AG08396 (cell line): ENCODE results near the gene RRAD.
A peak's percentile ranks its signal among the peaks of the same experiment; 100 is the strongest.

Experiments
- DNase-seq: peaks from one replicate; pipeline ENCODE4 v3.0.0; 2012; ENCODE audit warnings: low spot score, mixed read lengths

The RRAD gene

DNA sequence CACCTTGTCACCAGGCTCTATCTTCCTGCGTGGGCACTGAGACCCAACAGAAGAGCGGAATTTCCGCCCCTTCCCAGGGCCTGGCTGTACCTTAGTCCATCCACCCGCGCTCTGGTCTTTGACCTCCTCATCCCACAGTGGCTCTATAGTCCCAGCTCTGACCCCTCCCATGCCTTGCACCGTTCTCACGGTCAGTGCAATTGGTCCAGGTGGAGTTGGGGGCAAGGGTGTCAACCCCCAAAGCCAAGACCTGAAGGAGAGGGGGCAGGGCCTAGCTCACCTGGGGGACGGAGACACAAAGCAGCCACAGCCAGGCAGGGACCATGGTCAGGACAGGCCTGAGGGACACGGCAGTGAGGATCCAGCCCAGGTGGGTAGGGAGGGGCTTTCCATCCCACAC lies 7.6 kb downstream of the RRAD start:
- no peak for DNase-seq

DNA sequence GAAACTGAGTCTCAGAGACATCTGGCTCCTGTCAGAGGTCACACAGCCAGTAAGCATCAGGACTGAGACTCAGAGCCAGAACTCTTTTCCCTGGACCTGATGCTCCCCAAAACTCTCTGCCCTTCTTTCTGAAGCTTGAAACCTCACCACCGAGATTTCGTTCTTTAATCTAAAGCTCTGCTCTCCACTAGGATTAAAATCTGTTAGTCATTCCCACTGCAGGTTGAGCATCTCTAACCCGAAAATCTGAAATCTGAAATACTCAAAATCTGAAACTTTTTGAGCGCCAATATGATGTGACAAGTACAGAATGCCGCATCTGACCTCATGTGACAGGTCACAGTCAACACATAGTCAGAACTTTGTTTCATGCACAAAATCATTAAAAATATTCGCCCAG lies 8.8 kb downstream of the RRAD start:
- no peak for DNase-seq

DNA sequence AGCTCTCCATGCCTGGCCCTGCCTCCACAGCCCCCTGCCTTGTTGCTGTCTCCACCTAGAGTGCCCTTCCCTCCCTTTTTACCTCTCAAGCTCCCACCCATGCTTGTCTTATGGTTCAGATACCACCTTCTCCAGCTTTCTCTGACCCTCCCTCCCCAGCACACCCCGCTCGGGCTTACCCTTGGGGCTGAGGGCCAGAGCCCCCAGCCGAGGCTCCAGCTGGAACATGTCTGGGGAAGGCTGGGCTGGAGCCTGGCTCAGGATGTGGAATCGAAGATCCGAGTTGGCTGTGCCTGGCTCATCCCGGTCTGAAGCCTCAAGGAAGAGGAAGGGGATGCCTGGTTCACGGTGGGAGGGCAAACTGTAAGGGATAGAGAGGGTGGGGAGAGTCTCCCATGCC lies 10.3 kb downstream of the RRAD start:
- no peak for DNase-seq

DNA sequence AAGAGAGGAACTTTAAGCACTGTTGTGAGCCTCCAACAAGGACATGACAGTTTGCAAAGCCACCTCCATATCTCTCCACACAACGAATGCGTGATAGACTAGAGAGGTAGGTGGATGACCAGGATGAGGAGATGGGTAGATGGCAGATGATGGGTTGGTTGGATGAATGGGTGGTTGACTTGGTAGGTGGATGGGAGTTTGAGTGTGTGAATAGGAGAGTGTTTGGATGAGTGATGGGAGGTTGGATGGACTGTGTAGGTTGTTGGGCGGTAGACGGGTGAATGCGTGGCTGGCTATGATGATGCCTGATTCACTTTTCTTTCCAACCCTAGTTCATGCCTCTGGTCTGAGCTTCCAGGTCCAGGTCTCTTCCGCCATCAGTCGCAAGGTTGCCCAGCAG lies 10.8 kb downstream of the RRAD start:
- no peak for DNase-seq

DNA sequence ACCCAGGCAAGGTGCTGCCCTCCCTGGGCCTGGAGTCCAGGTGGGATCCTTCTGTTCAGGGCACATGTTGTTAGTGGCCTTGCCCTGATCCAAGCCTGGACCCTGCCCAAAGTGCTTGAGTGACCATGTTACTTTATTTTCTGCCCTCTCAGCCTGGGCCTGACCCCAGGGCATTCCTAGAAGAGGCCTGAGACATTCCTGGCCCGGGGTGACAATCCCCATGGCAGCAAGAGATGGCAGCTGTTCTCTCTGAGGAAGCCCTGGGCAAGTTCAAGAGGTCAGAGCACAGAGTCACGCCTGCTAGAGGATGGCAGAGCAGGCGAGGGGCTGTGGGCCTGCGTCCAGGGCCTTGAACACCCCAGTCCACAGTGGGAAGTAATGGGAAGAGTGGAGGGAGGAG lies 11.6 kb downstream of the RRAD start:
- no peak for DNase-seq

DNA sequence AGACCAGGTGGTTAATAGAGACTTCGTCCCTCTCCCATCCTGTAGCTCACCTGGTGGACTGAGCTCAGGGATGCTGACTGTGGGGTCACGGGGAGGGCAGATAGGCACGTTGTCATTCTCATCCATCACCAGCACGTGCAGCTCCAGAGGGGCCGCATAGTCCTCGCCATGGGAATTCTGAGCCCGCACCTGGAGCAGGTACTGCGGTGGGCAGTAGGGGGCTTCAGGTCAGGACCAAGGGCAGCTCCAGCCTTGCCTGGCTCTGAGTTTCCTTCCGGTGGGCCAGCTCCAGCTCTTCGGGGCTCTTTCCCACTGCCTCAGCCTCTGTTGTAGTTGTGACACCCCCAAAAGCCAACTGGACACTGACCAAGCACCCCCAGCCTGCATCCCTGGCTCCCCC lies 12.3 kb downstream of the RRAD start:
- no peak for DNase-seq

DNA sequence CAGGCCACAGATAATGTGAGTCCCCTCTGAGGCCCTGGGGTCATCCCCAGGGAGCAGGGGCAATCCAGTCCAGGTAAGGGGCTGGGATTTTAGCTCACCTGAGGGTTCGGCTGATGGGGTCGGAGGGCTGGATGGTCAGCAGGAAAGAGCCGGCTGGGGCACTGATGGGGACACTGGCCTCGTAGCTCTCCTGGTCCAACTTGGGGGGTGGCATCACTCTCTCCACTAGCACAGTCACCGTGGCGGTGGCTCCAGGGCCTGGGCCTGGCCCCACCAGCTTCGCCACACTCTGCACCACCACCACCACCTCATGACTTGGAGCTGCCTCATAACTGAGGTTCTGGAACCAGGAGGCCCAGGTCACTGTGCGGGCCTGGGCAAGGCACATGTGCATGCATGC lies 13.5 kb downstream of the RRAD start:
- no peak for DNase-seq

DNA sequence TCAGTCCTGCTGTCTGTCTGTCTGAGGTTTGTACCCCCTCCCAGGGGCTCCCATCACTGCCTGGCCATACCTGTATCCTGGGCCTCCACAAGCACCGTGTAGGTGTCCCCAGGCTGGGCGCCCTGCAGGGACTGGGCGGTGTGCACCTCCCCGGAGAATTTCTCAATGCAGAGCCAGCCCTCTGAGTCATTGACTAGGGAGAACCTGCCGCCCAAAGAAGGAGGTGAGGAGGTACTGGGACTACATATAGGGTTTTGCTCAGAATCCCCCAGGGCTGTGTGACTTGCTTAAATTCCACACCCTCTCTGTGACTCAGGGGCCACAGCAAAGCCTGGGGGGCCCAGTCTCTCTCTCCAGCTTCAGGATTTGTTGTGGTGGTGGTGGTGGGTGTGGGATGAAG lies 14.2 kb downstream of the RRAD start:
- no peak for DNase-seq

DNA sequence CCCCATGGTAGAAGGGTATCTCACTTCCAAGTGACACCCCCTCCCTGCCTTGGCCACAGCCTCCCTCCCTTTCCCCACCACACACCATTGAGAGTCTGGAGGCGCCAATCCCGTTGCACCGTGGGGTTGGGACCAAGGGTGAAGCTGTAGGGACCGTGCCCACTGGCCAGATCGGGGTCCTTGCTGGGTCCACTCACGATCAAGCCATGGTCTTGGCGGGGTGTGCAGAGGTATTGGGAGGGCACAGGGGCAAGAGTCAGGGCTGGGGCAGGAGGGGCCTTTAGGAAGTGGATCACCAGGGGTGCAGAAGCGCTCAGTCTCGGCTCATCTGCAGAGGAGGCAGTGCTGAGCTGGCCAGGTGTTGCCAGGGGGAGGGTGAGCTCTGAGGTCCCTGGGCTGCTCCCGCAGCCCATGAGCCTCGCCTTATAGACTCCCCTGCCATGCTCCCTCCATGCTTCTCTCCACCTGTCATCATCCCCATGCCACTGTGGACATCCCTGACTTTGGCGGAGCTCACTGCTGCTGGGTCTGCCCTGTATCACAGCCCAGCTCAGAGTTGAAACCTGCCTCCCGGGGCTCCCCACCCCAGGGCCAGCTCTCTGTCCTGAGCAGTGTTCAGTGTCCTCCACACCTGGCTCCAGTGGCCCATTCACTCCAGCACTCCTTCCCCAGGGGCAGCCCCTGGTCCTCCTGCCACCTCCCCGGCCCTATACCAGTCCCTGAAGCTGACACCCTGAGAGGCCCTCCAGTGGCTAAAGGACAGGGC lies 15.0 kb downstream of the RRAD start:
- no peak for DNase-seq

DNA sequence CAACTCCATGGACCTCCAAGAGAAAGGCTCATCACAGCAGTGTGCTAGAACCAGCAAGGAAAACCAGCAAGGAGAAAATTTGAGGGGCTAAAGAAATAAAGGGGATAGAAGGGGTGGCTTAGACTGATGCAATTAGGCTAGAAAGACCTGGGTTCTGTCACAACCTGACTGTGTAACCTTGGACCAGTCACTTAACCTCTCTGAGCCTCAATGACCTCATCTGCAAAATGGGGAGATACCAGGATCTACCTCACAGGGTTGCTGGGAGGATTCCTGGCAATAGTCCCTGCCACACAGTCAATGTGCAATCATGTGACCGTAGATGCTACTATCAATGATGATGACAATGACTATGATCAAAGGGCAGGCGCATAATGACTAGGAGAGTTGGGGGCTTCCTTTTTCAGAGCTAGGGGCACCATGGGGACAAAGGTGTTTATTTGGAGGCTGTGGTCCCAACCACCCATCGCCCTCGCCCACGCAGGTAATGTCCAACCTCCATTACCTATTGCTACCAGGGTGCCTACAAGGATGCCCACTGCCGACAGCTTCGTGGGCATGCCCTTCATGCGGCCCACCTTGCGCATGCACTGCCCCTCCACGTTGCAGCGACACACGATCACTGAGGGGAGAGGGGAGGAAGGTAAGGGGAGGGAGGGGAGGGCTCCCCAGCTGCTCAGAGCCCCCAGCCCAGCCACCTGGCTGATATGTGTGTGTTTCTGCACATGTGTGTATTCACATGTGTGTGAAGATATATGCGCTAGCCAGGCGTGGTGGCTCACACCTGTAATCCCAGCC lies 16.4 kb downstream of the RRAD start:
- no peak for DNase-seq

DNA sequence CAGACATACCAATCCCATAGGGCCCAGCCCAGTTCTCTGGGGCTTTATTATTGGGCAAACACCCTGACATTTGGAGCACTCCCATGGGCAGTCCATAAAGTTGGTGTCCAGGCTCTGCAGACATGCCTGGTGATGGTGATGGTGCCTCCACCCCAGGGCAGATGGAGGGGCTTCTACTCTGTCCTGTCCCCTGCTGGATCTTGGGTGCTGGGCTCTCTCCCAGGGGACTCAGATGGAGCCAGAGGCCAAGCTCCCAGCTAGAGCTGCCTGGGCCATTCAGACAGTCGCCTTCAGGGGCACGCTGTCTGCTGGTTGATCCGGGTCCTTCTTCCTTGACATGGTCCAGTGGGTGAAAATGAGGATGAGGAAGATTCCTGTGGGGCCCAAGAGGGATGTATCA lies 17.2 kb downstream of the RRAD start:
- no peak for DNase-seq

DNA sequence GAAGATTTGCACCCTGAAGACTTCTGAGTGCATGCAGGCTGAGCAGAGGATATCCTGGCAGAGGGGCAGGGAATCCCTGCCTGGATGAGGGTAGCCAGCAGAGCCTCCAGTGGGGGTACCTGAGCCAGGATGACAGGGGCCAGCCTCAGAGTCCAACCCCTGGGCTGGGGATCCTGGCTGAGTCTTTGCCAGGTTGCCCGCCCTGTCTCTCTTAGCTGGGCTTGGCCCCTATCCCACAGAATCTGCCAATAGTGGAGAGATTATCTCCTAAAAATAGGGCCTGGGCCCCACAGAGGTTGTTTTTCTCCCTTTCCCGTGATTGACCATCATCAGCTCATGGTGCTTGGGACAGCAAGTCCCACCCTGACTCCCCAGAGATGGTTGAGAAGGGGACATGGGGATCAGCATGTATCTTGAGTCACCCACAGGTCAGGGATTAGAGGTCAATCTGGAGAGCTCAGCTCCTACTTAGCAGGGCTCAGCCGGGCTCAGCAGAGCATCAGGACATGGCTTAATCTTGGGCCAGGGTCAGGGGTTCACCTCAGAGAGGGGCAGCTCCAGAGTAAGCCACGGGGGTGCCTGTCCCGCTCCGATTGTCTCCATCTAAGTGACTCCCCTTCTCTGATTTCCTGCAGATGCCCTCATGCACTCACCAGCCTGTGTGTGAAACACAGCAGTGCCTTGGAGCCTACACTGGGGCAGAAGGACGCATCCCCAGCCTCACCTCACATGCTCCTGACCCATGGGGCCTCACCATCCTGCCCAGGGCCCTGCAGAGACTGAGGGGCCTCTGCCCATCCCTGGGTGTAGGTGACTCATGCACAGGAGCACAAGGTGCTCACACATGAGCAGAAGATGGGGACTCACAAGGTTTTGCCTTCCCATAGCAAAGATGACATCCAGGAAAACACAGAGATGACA lies 18.2 kb downstream of the RRAD start:
- no peak for DNase-seq

DNA sequence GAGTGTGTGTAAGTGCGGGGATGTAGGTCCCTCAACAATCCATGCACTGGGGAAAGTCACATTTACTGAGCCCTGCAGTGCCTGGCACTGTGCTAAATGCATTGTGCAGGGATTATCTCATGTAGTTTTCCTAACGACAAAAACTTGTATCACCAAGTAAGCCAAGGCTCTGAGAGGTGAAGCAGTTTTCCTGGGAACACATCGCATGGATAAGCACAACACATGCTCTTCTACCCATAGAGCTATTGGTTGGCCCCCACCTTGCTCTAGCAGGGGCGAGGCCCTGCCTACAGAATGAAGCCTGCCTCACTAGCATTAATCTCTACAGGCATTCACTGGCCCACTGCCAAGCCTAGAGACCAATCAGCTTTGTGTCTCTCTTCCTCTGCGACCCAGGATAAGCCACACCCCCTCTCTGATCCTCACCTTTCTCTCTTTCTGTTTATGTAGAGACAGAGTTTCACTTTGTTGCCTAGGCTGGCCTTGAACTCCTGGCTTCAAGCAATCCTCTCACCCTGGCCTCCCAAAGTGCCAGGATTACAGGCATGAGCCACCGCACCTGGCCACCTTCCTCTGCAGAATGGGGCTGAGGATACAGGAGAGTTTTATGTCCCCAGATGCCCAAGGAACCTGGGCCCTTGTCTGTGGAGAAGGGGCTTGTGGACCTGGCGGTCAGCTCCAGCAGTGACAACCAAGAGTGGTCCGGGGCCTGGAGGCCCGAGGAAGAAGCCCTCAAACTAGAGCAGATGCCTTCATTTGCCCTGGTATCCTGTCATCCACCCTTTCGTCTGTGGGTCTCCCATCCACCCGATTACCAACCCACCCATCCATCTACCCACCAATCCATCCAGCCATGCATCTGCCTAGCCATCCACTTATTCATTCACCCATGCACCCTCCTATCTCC lies 19.4 kb downstream of the RRAD start:
- DNase-seq = no peak

DNA sequence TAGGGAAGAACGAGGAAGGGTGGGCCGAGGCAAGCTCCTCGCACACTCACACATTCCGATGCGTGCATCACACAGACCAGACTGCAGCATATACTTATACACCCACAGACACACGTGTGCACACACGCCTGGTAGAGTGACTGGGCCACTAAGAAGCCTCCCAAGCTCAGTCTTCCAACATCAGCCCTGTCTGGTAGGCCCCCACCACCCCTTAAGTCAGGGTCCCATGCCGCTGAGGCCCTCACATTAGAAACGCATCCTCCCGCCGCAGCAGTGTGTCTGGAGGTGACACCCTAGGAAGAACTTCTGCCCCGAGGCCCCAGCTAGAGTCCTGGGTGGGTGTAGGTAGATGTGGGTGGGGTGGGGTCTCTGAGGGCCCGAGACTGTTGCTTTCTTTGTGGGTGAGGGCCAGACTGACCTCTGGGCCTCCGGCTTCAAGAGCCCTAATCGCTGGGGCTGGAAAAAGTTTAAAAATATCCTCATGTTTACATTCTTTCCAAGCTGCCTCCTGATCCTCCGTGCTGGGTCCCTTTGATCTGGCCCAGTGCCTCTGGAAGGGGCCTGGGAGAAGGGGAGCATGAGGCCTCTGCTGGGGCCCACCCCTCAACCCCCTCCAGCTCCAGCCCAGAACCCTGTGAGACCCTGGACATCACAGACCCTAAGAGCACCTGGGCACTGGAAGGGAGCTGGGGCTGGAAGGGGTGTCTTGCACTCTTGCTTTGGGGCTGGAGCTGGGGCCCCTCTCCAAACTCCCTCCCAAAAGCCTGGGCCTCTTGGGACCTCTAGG lies 20.3 kb downstream of the RRAD start:
- DNase-seq = peak; percentile 72

DNA sequence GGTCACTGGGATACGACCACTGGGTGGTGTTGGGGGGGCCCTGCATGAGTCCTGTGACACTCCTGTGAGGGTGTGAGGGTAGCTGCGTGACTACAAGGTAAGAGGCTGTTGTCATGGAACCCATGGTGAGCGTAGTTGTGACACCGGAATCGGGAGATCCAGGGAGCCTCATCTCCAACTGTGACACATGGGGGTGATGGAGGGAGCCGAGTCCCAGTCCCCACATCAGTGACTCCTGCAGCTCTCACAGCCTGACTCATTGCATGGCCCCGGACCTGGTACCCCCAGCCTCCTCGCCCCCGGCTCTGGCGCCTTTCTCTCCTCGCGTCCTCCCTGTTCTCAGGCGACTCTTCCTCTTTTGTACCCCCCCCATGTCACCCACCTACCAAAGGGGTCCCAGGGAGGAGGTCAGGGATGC lies 20.9 kb downstream of the RRAD start:
- DNase-seq = no peak

DNA sequence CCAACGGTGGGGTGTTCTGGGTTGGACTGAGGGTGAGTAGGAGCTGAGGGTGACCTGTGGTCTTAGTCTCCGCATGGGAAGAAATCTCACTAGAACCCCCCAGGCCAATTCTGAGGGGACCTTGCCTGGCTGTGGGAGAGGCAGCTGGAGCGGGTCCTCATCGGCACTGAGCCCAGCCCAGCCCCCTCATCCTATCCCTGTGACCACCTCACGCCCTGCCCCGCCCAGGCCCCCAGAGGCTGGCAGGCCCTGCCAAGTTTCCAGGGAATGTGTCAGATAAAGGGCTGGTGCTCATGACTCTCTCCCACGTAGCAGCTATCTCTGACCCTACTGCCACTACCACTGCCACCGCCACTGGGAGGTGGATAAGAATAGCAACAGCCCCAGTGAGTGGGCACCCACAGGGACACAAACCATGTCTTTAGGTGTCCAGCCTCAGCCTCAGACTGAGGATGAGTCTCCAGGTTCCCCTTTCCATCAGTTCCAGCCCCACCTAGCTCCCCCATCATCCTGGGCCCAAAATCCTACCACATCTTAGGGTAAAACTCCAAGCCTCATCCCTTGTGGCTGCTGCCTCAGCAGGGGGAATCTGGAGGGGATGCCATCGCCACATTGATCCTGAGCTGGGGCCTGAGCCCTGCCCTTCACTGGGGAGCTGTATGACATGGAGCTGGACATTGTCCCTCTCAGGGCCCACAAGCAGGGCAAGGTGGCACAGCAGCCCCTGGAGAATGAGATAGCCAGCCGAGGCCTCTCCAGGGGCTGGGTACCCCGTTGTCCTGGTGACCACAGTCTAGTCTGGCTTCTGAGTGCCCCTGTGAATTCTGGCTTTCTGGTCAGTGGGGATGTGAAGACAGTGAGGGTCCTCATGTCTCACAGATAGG lies 21.5 kb downstream of the RRAD start:
- DNase-seq = no peak

DNA sequence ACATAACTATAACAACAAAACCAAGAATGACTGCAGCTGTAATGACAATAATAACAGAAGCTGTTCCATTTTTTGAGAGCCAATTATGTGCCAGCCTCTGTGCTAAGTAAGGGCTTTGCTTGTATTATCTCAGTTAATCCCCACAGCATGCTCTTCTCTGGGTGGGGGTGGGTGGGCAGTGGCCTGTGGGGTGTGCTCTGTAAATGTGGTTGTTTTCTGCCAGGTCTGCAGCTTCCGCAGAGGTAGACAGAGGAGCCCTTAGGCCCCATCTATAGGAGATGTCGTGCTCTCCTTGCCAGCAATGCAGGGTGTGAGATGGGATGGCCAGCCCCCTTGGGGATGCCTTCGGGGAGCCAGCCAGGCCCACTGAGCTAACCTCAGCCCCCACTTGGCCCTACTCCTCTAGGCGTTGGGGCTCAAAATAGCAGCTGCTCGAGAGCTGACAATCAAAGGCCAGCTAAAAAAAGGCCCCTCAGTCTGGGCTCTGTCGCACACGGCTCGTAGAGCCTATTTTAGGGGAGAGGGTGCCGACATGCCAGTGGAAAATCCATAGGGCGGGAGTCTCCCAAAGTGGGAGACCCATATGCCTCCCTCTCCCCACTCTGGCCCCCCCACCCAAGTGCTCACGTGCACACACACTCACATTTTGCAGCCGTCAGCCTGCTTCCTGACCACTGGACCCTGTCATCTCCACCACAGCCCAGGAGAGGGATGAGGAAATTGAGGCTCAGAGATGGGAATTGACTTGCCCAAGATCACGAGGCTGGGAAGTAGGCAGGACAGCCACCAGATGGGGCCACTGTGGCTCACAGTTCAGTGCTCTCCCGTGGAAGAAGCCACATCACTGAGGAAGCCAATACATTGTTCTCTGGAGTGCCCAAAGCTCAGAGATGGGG lies 22.4 kb downstream of the RRAD start:
- DNase-seq = no peak

DNA sequence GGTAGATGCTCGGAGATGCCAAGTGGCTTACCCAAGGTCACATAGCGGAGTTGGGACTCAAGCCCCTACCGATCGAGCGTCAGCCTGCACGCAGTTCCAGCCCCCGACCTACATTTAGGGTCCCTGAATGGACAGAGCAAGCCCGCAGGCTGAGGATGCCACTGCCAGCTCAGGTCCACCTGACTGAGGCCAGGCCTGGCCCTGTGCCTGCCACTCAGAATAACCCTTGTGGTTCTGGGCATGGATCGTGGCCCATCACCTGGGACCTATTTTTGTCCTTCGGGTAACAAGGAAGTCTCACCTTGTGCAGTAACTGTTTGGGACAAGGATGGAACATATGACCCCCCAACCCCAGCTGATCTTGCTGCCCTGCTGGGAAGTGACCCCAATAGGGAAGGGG lies 23.7 kb downstream of the RRAD start:
- DNase-seq = no peak
